Omental fat pad (tissue), 4 donors: ENCODE measurements around the gene TTN. TPM values are rescaled to one million over a fixed set of nuclear protein-coding genes. Genes with fewer than 3 reads are reported as not detected.

Experiments used
- ATAC-seq: fragments of 150-250 bp; one replicate; pipeline ENCODE4 v1.9.1; 2016; ENCODE audit warnings: mild to moderate bottlenecking, moderate library complexity; ENCODE audit not compliant: low FRiP score
- DNase-seq: peaks from one replicate; pipeline ENCODE4 v3.0.0-alpha.2; 2019; ENCODE audit warnings: low spot score
- CTCF ChIP-seq, 3 donors: fragments of 450-650 bp; IDR thresholded peaks; one replicate each; pipeline ENCODE4 v1.5.1; 2016 to 2017; ENCODE audit warnings: antibody characterized with exemption in 3 of 3, mild to moderate bottlenecking in 3 of 3, moderate library complexity in 2 of 3
- total RNA-seq, 4 donors: library from RNA; depleted of rRNA; stranded (reverse); fragments of >200 nt; gene quantifications; one replicate each; pipeline ENCODE4 v1.1.0, GENCODE V29; 2016

Gene TTN
- total RNA-seq, 4 donors from 2014 or later, result 13.2 to 37.7 (median 22.7) TPM

GRCh38 chr2:178731300-178731699, 75.9 kb downstream of the TTN start:
- DNase-seq (no peak), ATAC-seq (no peak)
- no peak for TF ChIP-seq CTCF (IDR thresholded peaks at IDR 0.05)

GRCh38 chr2:178730049-178730448, 77.2 kb downstream of the TTN start:
- DNase-seq, result no peak
- TF ChIP-seq CTCF (IDR thresholded peaks at IDR 0.05), result no peak
- ATAC-seq, result no peak

GRCh38 chr2:178723786-178724346, 83.4 kb downstream of the TTN start:
- TF ChIP-seq CTCF (IDR thresholded peaks at IDR 0.05), result no peak
- no peak for DNase-seq
- ATAC-seq, result no peak

- no peak for DNase-seq
- no peak for TF ChIP-seq CTCF (IDR thresholded peaks at IDR 0.05)
- ATAC-seq, result no peak
Measured at GRCh38 chr2:178722296-178722695, 84.9 kb downstream of the TTN start.

GRCh38 chr2:178718988-178719387, 88.2 kb downstream of the TTN start:
- ATAC-seq (no peak), DNase-seq (no peak)
- TF ChIP-seq CTCF (IDR thresholded peaks at IDR 0.05), result no peak

GRCh38 chr2:178718283-178718682, 88.9 kb downstream of the TTN start:
- no peak for DNase-seq
- no peak for ATAC-seq
- TF ChIP-seq CTCF (IDR thresholded peaks at IDR 0.05), result no peak

- ATAC-seq (no peak), DNase-seq (no peak)
- no peak for TF ChIP-seq CTCF (IDR thresholded peaks at IDR 0.05)
Measured at GRCh38 chr2:178716394-178716793, 90.8 kb downstream of the TTN start.
